ENCODE results near the gene HAPSTR1.

- TF ChIP-seq REST (IDR thresholded peaks at IDR 0.05; ENCODE audit: unreplicated experiment): no peak
- TF ChIP-seq CTCF (conservative IDR thresholded peaks at IDR 0.05; ENCODE audit: low read depth in 2 of 2): no peak
- no peak for TF ChIP-seq EZH2 (IDR thresholded peaks at IDR 0.05; ENCODE audit: low read depth, unreplicated experiment)
- no peak for TF ChIP-seq POLR2AphosphoS5 (IDR thresholded peaks at IDR 0.05; ENCODE audit: low read depth)
- TF ChIP-seq ZNF462 (CRISPR knock-in tag; IDR thresholded peaks at IDR 0.05): no peak
- TF ChIP-seq CREB1 (CRISPR knock-in tag; IDR thresholded peaks at IDR 0.05; ENCODE audit: low read depth): no peak
- no peak for TF ChIP-seq NANOG (IDR thresholded peaks at IDR 0.05; ENCODE audit: borderline replicate concordance)
- TF ChIP-seq EZH2phosphoT487 (IDR thresholded peaks at IDR 0.05; ENCODE audit: unreplicated experiment): no peak
- TF ChIP-seq ETS1 (IDR thresholded peaks at IDR 0.05): no peak
- TF ChIP-seq ZNF114 (CRISPR knock-in tag; IDR thresholded peaks at IDR 0.05): no peak
- TF ChIP-seq JUNB (IDR thresholded peaks at IDR 0.05; ENCODE audit: unreplicated experiment): no peak
Observed at GRCh38 chr16:9115277-9115676, 23.8 kb downstream of the HAPSTR1 start.
